ENCODE results near the gene TFDP3.

Gene TFDP3

GRCh38 chrX:133185938-133186337 is 32.2 kb downstream of the TFDP3 start:
- DNase-seq (ENCODE audit: low spot score) = no peak

GRCh38 chrX:133185119-133185518 is 33.0 kb downstream of the TFDP3 start:
- no peak for DNase-seq (ENCODE audit: low spot score)

GRCh38 chrX:133183806-133184205 is 34.3 kb downstream of the TFDP3 start:
- DNase-seq (ENCODE audit: low spot score) = no peak

- no peak for DNase-seq (ENCODE audit: low spot score)
These were observed 38.7 kb downstream of the TFDP3 start for GRCh38 chrX:133179500-133179899.

GRCh38 chrX:133177202-133177601 is 41.0 kb downstream of the TFDP3 start:
- DNase-seq (ENCODE audit: low spot score) = no peak

- DNase-seq (ENCODE audit: low spot score) = no peak
These were observed 42.5 kb downstream of the TFDP3 start for GRCh38 chrX:133175605-133176004.

GRCh38 chrX:133175162-133175561 is 43.0 kb downstream of the TFDP3 start:
- DNase-seq (ENCODE audit: low spot score) = no peak

- DNase-seq (ENCODE audit: low spot score) = no peak
These were observed 46.0 kb downstream of the TFDP3 start for GRCh38 chrX:133171962-133172708.
